Esophagus muscularis mucosa (tissue), 4 donors: Measurements from ENCODE around the gene HOXC9. TPM values are rescaled to one million over a fixed set of nuclear protein-coding genes. Genes with fewer than 3 reads are reported as not detected.

Experiments
- DNase-seq: peaks from one replicate; pipeline ENCODE4 v3.0.0-alpha.2; 2017; ENCODE audit errors: extremely low spot score
- H3K27ac ChIP-seq, 4 donors: fragments of 200-600 bp; sonication (generic); replicated peaks in 1 of 4; 1 replicate in 3 of 4; 2 replicates in 1 of 4; pipeline ENCODE4 v1.5.1; 2016 to 2019; ENCODE audit warnings: mild to moderate bottlenecking in 1 of 4
- H3K27me3 ChIP-seq, 4 donors: fragments of 200-600 bp; sonication (generic); one replicate each; pipeline versions ENCODE4 v1.5.1 to v1.6.0; 2016 to 2019
- H3K36me3 ChIP-seq, 4 donors: fragments of 200-600 bp; sonication (generic); one replicate each; pipeline ENCODE4 v1.5.1; 2016 to 2019
- H3K4me1 ChIP-seq, 4 donors: fragments of 200-600 bp; sonication (generic); one replicate each; pipeline ENCODE4 v1.5.1; 2016 to 2019
- H3K4me3 ChIP-seq, 4 donors: fragments of 200-600 bp; sonication (generic); 1 replicate in 2 of 4; 2 replicates in 2 of 4; pipeline ENCODE4 v1.5.1; 2016 to 2019; ENCODE audit warnings: mild to moderate bottlenecking in 4 of 4, moderate library complexity in 1 of 4
- H3K9me3 ChIP-seq, 4 donors: fragments of 200-600 bp; sonication (generic); 1 replicate in 3 of 4; 2 replicates in 1 of 4; pipeline ENCODE4 v1.5.1; 2016 to 2019
- EP300 ChIP-seq: sonication (generic); formaldehyde crosslinking; IDR thresholded peaks from one replicate; pipeline ENCODE4 v1.6.1; 2017; ENCODE audit warnings: antibody characterized with exemption
- POLR2A ChIP-seq: fragments of 450-650 bp; IDR thresholded peaks from one replicate; pipeline ENCODE4 v1.6.1; 2017; ENCODE audit warnings: antibody characterized with exemption, moderate library complexity, mild to moderate bottlenecking, low read depth
- POLR2AphosphoS5 ChIP-seq, 2 donors: sonication (generic); formaldehyde crosslinking; IDR thresholded peaks; one replicate each; pipeline ENCODE4 v1.6.1; 2017; ENCODE audit warnings: antibody characterized with exemption in 2 of 2
- WGBS: methylation state at CpG from one replicate; pipeline ENCODE4 v1.1.5; 2018; 5-methylcytosine and 5-hydroxymethylcytosine counted together
- intact Hi-C: fragments of 100-400 bp; cut with DNase I; formaldehyde crosslinking; loops from one replicate; pipeline ENCODE4 v1.15.1; 2023
- total RNA-seq, 4 donors: library from RNA; depleted of rRNA; stranded (reverse); fragments of >200 nt; gene quantifications; one replicate each; pipeline versions ENCODE4 v1.1.0 to v1.2.1, GENCODE V29; 2016
- TF ChIP-seq, protein P1 (sequence below), 3 experiments: fragments of 200-600 bp in 2 of 3; fragments of 450-650 bp in 1 of 3; sonication (generic) in 2 of 3; IDR thresholded peaks; one replicate each; pipeline ENCODE4 v1.5.1; 2017 to 2019; ENCODE audit warnings: antibody characterized with exemption in 3 of 3, mild to moderate bottlenecking in 2 of 3, moderate library complexity in 1 of 3

The HOXC9 gene
- total RNA-seq, 4 donors from 2014 or later: not detected

DNA sequence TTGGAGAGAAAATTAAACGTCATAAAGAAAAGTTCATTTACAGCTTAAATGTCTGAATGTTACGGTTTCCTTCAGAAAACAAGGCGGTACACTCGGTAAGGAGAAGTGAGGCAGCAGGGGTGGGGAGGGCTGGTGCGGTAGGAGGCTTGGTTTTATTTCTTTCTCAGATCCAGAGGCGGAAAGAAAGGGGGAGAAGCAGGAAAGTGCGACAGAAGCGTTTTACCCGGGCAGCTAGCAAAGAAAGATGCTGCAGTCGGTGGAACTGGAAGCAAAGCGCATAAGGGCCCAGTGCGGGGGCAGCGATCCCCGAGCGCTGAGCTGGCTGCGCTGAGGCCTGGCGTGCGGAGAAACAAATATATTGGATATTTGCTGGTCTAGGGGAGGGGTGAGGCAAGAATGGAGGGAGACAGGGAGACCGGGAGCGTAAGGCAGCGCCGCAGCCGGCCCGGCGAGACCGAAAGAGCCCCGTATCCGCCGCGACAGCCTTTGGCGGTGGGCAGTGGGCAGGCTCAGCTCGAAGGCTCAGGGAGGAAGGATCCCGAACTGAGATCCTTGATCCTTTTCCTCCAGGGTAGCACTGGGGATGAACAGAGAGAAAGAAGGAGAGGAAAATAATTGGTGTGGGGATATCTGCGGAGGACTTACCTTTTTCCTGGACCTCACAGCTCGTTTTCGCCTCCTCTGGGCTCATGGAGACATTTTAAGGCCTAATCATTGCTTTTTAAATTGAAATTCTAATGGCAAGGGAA lies 33.4 kb upstream of the HOXC9 start:
- DNase-seq: no peak
- peak overlapping the region in 1 of 4 donors; percentile 2 for H3K4me3 ChIP-seq
- intact Hi-C loops: no loop called here

DNA sequence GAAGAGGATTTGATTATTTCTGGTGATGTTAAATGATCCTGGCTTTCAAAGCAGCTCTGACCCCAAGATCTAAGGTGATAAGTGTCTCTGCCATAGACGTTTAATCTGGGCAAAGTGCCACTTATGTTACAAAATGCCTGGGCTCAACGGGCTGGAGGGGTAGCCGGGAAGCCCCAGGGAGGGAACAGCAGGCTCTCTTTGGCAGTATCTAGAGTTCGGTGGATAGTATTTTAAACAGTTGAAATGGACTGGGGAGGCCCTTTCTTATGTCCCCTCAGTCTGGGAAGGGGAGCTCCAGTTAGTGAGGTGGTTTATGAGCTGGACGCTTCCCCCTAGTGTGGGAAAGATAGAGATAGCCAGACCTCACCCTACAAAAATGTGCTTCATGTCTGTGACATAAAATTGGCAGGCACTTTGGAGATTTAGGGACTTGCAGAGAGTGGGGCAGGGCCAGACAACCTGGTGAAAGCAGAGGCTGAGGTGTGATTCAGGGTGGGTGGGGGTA lies 32.5 kb upstream of the HOXC9 start:
- H3K27ac ChIP-seq: no peak overlapping the region
- intact Hi-C loops: no loop called here
- H3K36me3 ChIP-seq: no peaks in the 10 kb centered on the region
- H3K4me3 ChIP-seq: no peak overlapping the region
- peaks cover 9 to 100% (median 90%) of the 10 kb centered on the region in 4 donors for H3K27me3 ChIP-seq
- no peaks in the 10 kb centered on the region for H3K9me3 ChIP-seq
- peaks cover 0 to 26% (median 13%) of the 10 kb centered on the region in 4 donors for H3K4me1 ChIP-seq
- 34% methylated on average over 5 of the region's 5 CpGs for WGBS
- TF ChIP-seq POLR2AphosphoS5 (IDR thresholded peaks at IDR 0.05): no peak
- TF ChIP-seq, protein P1, sequence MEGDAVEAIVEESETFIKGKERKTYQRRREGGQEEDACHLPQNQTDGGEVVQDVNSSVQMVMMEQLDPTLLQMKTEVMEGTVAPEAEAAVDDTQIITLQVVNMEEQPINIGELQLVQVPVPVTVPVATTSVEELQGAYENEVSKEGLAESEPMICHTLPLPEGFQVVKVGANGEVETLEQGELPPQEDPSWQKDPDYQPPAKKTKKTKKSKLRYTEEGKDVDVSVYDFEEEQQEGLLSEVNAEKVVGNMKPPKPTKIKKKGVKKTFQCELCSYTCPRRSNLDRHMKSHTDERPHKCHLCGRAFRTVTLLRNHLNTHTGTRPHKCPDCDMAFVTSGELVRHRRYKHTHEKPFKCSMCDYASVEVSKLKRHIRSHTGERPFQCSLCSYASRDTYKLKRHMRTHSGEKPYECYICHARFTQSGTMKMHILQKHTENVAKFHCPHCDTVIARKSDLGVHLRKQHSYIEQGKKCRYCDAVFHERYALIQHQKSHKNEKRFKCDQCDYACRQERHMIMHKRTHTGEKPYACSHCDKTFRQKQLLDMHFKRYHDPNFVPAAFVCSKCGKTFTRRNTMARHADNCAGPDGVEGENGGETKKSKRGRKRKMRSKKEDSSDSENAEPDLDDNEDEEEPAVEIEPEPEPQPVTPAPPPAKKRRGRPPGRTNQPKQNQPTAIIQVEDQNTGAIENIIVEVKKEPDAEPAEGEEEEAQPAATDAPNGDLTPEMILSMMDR (IDR thresholded peaks at IDR 0.05): no peak
- no peak for TF ChIP-seq POLR2A
- no peak for TF ChIP-seq EP300
- DNase-seq: no peak

More for the DNA sequence above, 33.4 kb upstream of the HOXC9 start:
- Histone ChIP-seq H3K36me3 (no peaks in the 10 kb centered on the region), H3K9me3 (no peaks in the 10 kb centered on the region), H3K4me1 (peaks cover 0 to 28% (median 14%) of the 10 kb centered on the region in 4 donors), H3K27ac (no peak overlapping the region), H3K27me3 (peaks cover 9 to 100% (median 90%) of the 10 kb centered on the region in 4 donors)
- TF ChIP-seq, protein P1 (IDR thresholded peaks at IDR 0.05): no peak
- TF ChIP-seq POLR2A: no peak
- no peak for TF ChIP-seq POLR2AphosphoS5 (IDR thresholded peaks at IDR 0.05)
- no peak for TF ChIP-seq EP300
- WGBS: 15% methylated on average over 36 of the region's 36 CpGs

DNA sequence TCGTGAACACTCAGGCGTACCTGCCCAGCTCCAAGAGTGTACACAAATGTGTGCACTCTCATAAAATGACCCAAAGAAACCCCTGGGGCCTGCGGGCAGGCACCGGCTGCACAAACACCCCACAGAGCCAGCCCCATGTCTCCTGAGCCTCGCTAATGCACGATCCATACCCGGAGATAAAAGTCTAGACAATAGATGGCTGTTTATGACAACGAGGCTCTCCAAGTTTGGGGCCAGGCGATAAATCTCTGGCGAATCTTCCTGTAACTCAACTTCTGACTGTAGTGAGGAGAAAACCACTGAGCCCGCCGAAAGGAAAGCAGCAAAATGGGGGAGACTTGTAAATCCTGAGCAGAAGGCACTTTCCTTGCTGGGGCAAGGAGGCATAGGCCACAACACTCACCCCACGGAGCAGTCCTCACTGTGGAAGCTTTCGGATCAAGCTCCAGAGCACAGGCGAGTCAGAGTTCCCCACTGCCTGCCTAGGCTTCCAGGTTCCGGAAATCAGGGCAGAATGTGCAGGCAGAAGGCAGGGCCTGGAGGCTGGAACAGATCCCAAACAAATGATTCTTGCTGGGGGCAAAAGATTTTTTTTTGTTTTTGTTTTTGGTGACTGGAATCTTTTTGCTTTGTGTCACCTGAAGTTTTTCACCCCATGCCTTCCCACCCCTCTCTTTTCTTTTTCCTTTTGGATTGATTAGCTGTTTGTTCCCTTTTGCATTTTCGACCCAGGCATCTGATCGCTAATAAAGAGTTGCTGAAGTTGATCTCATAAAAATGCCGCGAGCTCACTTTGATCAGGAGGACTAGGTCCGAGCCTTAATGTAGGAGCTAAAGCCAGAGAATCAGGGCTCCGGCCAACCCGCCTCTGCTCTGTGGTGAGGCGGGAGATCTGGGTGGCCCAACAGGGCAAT lies 31.5 kb upstream of the HOXC9 start:
- TF ChIP-seq POLR2AphosphoS5 (IDR thresholded peaks at IDR 0.05): no peak
- TF ChIP-seq POLR2A: no peak
- TF ChIP-seq, protein P1 (IDR thresholded peaks at IDR 0.05): no peak
- TF ChIP-seq EP300: no peak
- no peak for DNase-seq
- H3K36me3 ChIP-seq: no peaks in the 10 kb centered on the region
- 33% methylated on average over 16 of the region's 24 CpGs for WGBS
- peaks cover 5 to 30% (median 19%) of the 10 kb centered on the region in 4 donors for H3K4me1 ChIP-seq
- H3K9me3 ChIP-seq: no peaks in the 10 kb centered on the region
- no peak overlapping the region for H3K4me3 ChIP-seq
- no peak overlapping the region for H3K27ac ChIP-seq
- intact Hi-C loops: no loop called here
- peaks cover 13 to 100% (median 90%) of the 10 kb centered on the region in 4 donors for H3K27me3 ChIP-seq

DNA sequence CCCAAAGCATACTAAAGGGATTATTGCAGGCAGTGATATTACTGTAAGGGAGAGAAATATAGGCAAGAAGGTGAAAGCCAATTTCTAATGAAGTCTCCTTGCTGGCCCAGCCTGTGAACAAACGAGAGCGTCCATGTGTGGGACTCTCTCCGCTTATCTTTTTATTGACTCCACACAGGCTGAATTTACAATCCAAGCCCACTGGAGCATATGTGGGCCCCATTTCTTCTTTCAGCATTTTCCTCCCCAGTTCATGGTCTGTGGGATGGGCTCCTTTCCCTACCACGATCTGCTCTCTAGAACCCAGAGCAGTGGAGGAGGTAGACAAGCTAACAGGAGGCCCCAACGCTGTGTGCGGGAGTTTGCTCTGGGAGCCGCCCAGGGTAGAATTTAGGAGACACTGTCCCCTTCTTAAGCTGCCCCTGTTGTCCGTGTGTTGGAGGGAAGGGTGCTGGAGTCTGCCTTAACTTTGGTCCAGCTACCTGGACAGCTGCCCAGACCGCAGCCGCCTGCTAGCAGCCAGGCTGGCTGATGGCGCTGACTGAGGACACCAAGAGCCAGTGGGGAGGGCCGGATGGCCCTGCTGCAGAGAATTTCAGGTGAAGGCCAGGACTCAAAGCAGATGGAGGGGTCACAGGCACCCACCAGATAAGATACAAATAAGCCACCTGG lies 30.2 kb upstream of the HOXC9 start:
- Histone ChIP-seq H3K9me3 (no peaks in the 10 kb centered on the region), H3K27ac (no peak overlapping the region), H3K36me3 (no peaks in the 10 kb centered on the region), H3K4me1 (peaks cover 16 to 38% (median 31%) of the 10 kb centered on the region in 4 donors), H3K27me3 (peaks cover 14 to 100% (median 94%) of the 10 kb centered on the region in 4 donors), H3K4me3 (no peak overlapping the region)
- DNase-seq: no peak
- intact Hi-C loops: no loop called here
- TF ChIP-seq POLR2A: no peak
- TF ChIP-seq, protein P1 (IDR thresholded peaks at IDR 0.05): no peak
- no peak for TF ChIP-seq EP300
- no peak for TF ChIP-seq POLR2AphosphoS5 (IDR thresholded peaks at IDR 0.05)
- WGBS: 19% methylated on average over 10 of the region's 12 CpGs
